ENCODE data around the gene CYP2E1.
"Not testable (repeated sequence)": the region's sequence is repeated elsewhere in the genome, so short reads cannot be mapped to it uniquely, and the experiment has no call there.

The CYP2E1 gene

GRCh38 chr10:133541441-133541975 lies 14.3 kb downstream of the CYP2E1 start:
- H3K4me3 Mint-ChIP-seq; H3K4me1 Mint-ChIP-seq (ENCODE audit: low read depth); H3K27ac Mint-ChIP-seq; H3K36me3 Mint-ChIP-seq (ENCODE audit: low read depth); H3K27me3 Mint-ChIP-seq; H3K9me3 Mint-ChIP-seq: not testable (repeated sequence)

- H3K27ac Mint-ChIP-seq, result no peak overlapping the region
- no peak overlapping the region for H3K4me3 Mint-ChIP-seq
- H3K4me1 Mint-ChIP-seq (ENCODE audit: low read depth), result no peaks in the 10 kb centered on the region
- peaks cover 23% of the 10 kb centered on the region for H3K27me3 Mint-ChIP-seq
- peaks cover 11% of the 10 kb centered on the region for H3K9me3 Mint-ChIP-seq
- peaks cover 5% of the 10 kb centered on the region for H3K36me3 Mint-ChIP-seq (ENCODE audit: low read depth)
Observed at GRCh38 chr10:133544506-133544905, 17.3 kb downstream of the CYP2E1 start.

- H3K27ac Mint-ChIP-seq, result no peak overlapping the region
- no peak overlapping the region for H3K4me3 Mint-ChIP-seq
- H3K36me3 Mint-ChIP-seq (ENCODE audit: low read depth), result no peaks in the 10 kb centered on the region
- peaks cover 22% of the 10 kb centered on the region for H3K27me3 Mint-ChIP-seq
- H3K9me3 Mint-ChIP-seq, result no peaks in the 10 kb centered on the region
- no peaks in the 10 kb centered on the region for H3K4me1 Mint-ChIP-seq (ENCODE audit: low read depth)
Observed at GRCh38 chr10:133554600-133554999, 27.4 kb downstream of the CYP2E1 start.

- H3K27ac Mint-ChIP-seq, result no peak overlapping the region
- no peaks in the 10 kb centered on the region for H3K9me3 Mint-ChIP-seq
- no peaks in the 10 kb centered on the region for H3K4me1 Mint-ChIP-seq (ENCODE audit: low read depth)
- no peak overlapping the region for H3K4me3 Mint-ChIP-seq
- H3K27me3 Mint-ChIP-seq, result peaks cover 18% of the 10 kb centered on the region
- no peaks in the 10 kb centered on the region for H3K36me3 Mint-ChIP-seq (ENCODE audit: low read depth)
Observed at GRCh38 chr10:133555521-133555920, 28.4 kb downstream of the CYP2E1 start.

GRCh38 chr10:133557381-133557780 lies 30.2 kb downstream of the CYP2E1 start:
- Mint-ChIP-seq H3K4me1 (ENCODE audit: low read depth) (no peaks in the 10 kb centered on the region), H3K27me3 (peaks cover 16% of the 10 kb centered on the region), H3K36me3 (ENCODE audit: low read depth) (no peaks in the 10 kb centered on the region), H3K9me3 (no peaks in the 10 kb centered on the region), H3K27ac (no peak overlapping the region), H3K4me3 (no peak overlapping the region)

GRCh38 chr10:133559216-133559615 lies 32.1 kb downstream of the CYP2E1 start:
- Mint-ChIP-seq H3K27me3 (peaks cover 14% of the 10 kb centered on the region), H3K27ac (no peak overlapping the region), H3K4me3 (no peak overlapping the region), H3K36me3 (ENCODE audit: low read depth) (no peaks in the 10 kb centered on the region), H3K4me1 (ENCODE audit: low read depth) (no peaks in the 10 kb centered on the region), H3K9me3 (no peaks in the 10 kb centered on the region)

- peaks cover 18% of the 10 kb centered on the region for H3K27me3 Mint-ChIP-seq
- no peaks in the 10 kb centered on the region for H3K4me1 Mint-ChIP-seq (ENCODE audit: low read depth)
- H3K4me3 Mint-ChIP-seq, result no peak overlapping the region
- H3K27ac Mint-ChIP-seq, result no peak overlapping the region
- no peaks in the 10 kb centered on the region for H3K9me3 Mint-ChIP-seq
- no peaks in the 10 kb centered on the region for H3K36me3 Mint-ChIP-seq (ENCODE audit: low read depth)
Observed at GRCh38 chr10:133564816-133565215, 37.7 kb downstream of the CYP2E1 start.

GRCh38 chr10:133565441-133566294 lies 38.5 kb downstream of the CYP2E1 start, which contains the start of gene SYCE1:
SYCE1 (minus strand) TSS chr10:133565583; CDS start chr10:133565529, 54 bp downstream.
- H3K27ac Mint-ChIP-seq, result no peak within 1 kb of the TSS
- no peak within 1 kb of the TSS for H3K4me3 Mint-ChIP-seq
- H3K36me3 Mint-ChIP-seq (ENCODE audit: low read depth), result no peaks in the 10 kb centered on the region
- no peaks in the 10 kb centered on the region for H3K9me3 Mint-ChIP-seq
- no peaks in the 10 kb centered on the region for H3K4me1 Mint-ChIP-seq (ENCODE audit: low read depth)
- peaks cover 18% of the 10 kb centered on the region for H3K27me3 Mint-ChIP-seq

- Mint-ChIP-seq H3K36me3 (ENCODE audit: low read depth) (no peaks in the 10 kb centered on the region), H3K9me3 (no peaks in the 10 kb centered on the region), H3K4me3 (no peak overlapping the region), H3K4me1 (ENCODE audit: low read depth) (no peaks in the 10 kb centered on the region), H3K27ac (no peak overlapping the region), H3K27me3 (peaks cover 18% of the 10 kb centered on the region)
Observed at GRCh38 chr10:133567119-133567518, 40.0 kb downstream of the CYP2E1 start.

- Mint-ChIP-seq H3K27me3 (peaks cover 18% of the 10 kb centered on the region), H3K36me3 (ENCODE audit: low read depth) (no peaks in the 10 kb centered on the region), H3K27ac (no peak overlapping the region), H3K9me3 (peaks cover under 1% of the 10 kb centered on the region), H3K4me1 (ENCODE audit: low read depth) (no peaks in the 10 kb centered on the region), H3K4me3 (no peak overlapping the region)
Observed at GRCh38 chr10:133567609-133568286, 40.6 kb downstream of the CYP2E1 start.

GRCh38 chr10:133568287-133568614 lies 41.1 kb downstream of the CYP2E1 start:
- no peak overlapping the region for H3K27ac Mint-ChIP-seq
- peaks cover 18% of the 10 kb centered on the region for H3K27me3 Mint-ChIP-seq
- peaks cover 5% of the 10 kb centered on the region for H3K9me3 Mint-ChIP-seq

GRCh38 chr10:133568831-133569527 lies 41.8 kb downstream of the CYP2E1 start:
- H3K4me3 Mint-ChIP-seq; H3K27ac Mint-ChIP-seq; H3K4me1 Mint-ChIP-seq (ENCODE audit: low read depth); H3K36me3 Mint-ChIP-seq (ENCODE audit: low read depth): not testable (repeated sequence)
- Mint-ChIP-seq H3K9me3 (peaks cover 12% of the 10 kb centered on the region), H3K27me3 (peaks cover 17% of the 10 kb centered on the region)

More at GRCh38 chr10:133568287-133568614, 41.1 kb downstream of the CYP2E1 start:
- no peaks in the 10 kb centered on the region for H3K4me1 Mint-ChIP-seq (ENCODE audit: low read depth)
- H3K36me3 Mint-ChIP-seq (ENCODE audit: low read depth), result no peaks in the 10 kb centered on the region
- H3K4me3 Mint-ChIP-seq, result no peak overlapping the region

- H3K27ac Mint-ChIP-seq; H3K36me3 Mint-ChIP-seq (ENCODE audit: low read depth); H3K4me3 Mint-ChIP-seq; H3K27me3 Mint-ChIP-seq; H3K4me1 Mint-ChIP-seq (ENCODE audit: low read depth): not testable (repeated sequence)
- peaks cover 12% of the 10 kb centered on the region for H3K9me3 Mint-ChIP-seq
Observed at GRCh38 chr10:133569801-133570200, 42.6 kb downstream of the CYP2E1 start.

GRCh38 chr10:133572055-133572454 lies 44.9 kb downstream of the CYP2E1 start:
- not testable (repeated sequence) for H3K27me3 Mint-ChIP-seq; H3K4me1 Mint-ChIP-seq (ENCODE audit: low read depth); H3K36me3 Mint-ChIP-seq (ENCODE audit: low read depth)

GRCh38 chr10:133573460-133573859 lies 46.3 kb downstream of the CYP2E1 start:
- not testable (repeated sequence) for H3K27ac Mint-ChIP-seq; H3K4me3 Mint-ChIP-seq; H3K27me3 Mint-ChIP-seq; H3K36me3 Mint-ChIP-seq (ENCODE audit: low read depth); H3K4me1 Mint-ChIP-seq (ENCODE audit: low read depth)
- peaks cover 12% of the 10 kb centered on the region for H3K9me3 Mint-ChIP-seq

More at GRCh38 chr10:133572055-133572454, 44.9 kb downstream of the CYP2E1 start:
- H3K4me3 Mint-ChIP-seq, H3K27ac Mint-ChIP-seq: not testable (repeated sequence)
- peaks cover 12% of the 10 kb centered on the region for H3K9me3 Mint-ChIP-seq
